Fibroblast of skin of scalp (primary cell): ENCODE data around the gene ERCC5.

Experiments
- DNase-seq: peaks from one replicate; pipeline ENCODE4 v3.0.0-alpha.2; 2013

The ERCC5 gene

DNA sequence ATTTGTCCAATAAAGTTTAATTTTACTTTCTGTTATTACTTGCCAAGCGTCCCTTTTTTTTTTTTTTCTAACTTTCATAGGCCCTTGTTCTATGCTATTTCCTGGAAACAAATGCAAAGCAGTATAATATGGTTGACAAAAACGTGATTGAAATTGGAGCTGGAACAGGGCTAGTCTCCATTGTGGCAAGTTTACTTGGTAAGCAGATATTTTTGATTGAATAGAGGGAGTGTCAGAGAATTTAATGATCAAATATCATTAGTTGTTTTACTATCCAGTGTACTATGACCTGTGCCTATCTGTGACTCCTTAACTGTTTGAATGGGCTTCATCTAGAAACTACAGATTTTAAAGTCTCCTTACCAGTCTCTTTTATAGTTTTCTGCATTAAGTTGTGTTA, 46.7 kb downstream of the ERCC5 start:
- DNase-seq = no peak

DNA sequence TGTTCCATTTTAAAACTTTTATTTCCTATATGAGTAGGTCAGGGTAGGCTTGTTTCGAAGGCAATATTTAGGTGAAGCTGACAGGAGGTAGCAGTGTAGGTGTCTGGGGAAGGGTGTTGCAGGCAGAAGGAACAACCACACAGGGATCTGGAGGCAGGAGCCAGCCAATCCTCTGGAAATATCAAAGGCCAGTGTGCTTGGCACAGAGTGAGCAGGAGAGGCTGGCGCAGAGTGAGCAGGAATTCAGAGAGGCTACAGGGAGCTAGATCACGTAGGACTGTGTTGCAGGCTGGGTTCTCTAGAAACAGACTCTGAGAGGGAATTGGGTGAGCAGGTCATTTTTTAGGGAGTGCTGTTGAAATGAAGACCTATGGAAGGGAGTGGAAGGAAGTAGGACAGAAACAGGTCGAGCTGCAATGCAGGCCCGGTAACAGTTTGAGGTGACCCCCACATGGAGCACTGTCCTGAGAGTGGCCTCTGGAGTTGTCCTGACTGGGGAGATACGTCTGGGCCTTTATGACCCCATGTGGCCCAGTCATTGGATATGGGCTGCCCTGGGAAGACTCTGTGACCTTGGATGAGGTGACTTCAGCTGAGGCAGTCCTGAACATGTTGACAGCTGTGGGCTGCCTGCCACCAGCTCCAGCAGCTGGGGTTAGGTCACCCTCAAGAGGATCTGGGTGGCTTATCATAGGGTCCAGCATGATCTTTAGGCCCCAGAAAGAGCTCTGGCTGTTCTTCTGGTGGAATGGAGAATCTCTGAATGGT, 51.7 kb downstream of the ERCC5 start:
- DNase-seq = no peak

DNA sequence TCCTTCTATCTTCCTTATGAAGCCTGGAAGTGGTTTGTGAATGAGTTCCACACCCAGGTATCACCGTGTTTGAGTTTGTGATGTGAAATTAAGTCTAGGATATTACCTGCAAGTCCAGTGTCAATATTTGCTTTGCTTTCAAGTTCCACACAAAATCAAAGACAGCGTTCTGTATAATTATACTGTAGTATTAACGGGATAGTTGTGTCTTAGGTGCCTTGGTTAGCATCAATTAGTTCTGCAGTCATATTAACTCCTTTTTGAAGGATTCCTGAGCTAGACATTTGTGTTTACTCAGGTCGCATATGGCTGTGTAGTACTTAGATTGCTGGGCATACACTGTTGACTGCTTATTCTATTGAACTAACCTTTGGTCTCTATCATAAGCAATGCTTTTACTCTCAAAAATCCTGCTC, 54.4 kb downstream of the ERCC5 start:
- no peak for DNase-seq

DNA sequence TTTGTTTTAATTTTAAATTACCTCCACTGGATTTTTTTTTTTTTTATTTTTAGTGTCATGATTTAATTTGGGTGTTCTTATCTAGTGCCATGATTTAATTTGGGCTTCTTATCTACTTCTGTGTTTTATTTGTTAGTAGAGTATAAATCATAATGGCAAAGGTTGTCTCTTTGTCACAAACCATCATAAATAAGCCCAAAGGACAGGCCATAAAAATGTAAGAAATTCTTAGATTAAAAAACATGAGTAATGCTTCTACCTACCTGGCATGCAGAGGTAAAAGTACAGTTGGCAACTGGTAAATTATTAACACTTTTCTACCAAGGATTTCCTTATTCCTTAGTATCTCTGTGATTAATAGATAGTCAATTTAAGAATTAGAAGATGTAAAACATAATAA, 55.2 kb downstream of the ERCC5 start:
- DNase-seq = no peak

DNA sequence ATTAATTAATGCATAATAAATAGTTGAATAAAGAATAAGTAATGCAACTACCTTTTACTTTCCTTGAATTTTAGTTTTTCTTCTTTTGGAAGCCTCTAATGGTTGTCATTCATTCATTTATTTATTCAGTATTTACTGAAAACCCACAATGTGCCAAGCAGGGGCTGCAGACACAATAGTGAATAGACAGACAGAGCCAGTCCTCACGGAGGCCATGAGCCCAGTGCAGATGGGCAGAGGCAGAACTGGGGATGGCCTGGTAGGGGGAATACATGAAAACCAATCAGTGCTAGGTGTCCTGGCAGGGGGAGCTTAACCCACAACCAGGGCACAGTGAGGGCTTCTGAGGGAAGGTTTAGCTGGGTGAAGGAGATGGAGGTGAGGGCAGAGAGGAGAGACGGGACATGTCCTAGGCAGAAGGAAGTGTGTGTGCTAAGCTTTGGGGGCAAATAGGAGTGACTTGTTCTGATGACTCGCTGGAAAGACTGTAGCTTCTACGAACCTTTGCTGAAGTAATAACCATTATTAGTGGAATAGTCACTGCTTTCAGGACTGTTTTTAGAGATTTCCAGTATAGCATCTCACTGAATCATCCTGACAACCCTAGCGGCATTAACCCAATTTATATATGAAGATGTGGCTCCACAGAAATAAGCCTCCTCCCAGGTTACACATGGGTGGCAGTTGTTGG, 55.9 kb downstream of the ERCC5 start:
- DNase-seq = no peak

DNA sequence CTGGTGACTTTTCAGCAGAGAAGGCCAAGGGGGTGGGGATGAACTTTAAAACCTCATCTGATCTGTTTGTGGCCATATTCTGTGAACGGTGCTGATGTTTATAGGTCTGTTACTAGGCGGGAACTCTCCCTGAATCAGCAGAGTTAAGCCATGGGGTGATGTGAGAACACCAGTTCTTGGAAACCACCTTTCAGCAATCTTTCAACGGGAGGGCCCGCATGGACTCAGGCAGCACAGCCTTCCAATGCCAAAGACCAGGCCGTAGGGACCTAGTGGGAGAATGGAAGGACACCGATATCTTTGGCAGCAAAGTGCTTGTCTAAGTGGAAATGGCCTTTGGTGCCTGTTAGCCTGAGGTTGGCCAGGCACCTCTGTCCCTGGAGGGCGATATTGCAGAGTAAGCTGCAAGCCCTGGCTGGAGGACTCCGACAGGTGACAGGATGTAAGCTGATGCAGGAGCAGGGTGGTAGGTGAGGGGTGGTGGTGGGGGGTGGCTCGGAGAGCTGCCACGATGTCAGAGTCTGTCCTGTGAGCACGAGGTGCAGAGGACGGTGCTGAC, 57.0 kb downstream of the ERCC5 start:
- no peak for DNase-seq

DNA sequence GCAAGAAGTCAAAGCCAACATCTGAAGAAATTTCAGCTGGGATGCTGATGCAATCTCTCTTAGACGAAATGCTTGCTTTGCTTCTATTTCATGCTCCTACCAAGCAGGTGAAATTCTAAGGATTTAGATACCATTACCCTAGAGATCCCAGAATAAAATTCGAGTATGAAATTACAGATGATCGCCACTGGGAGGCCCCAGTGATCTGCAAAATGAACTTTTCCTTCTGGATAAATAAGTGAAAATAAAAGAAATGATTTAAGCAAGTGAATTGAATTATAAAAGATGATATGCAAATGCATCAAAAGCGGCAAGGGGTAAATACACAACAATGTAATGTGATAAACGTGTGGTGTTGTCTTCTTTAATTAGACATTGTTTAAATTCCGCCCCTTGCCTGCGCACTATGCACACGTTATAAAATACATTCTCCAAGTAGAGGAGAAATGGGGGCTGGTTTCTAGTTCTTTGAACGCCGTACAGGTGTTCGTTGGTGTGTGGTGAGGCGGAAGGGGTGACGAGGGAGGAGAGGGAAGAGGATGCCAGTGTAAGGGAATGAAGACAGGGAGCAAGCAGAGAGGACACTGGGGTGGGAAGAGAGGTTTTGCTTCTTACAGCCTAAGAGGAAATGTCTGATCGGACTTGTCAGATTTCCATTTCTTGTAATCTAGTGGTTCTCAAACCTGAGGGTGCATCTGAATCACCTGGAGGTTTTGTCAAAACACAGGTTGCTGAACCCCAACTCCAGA, 58.0 kb downstream of the ERCC5 start:
- DNase-seq = no peak

DNA sequence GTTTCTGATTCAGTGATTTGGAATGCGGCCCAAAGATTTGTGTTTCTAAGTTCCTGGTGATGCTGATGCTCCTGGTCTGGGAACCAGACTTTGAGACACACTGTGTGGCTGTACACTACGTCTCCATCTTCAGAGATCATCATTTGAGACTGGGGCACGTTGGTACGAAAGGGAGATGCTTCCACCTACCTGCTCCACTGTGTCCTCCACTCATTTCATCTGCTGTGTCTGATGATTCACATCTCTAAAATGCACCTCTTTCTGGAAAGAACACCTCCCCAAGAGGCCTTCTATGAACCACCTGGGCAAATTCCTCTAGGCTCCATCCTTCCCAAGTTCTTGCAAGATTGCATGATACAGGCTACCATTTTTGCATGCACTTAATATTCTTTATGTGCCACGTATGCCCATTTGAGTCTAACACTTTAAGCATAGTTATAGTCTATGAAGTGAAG, 58.6 kb downstream of the ERCC5 start:
- DNase-seq = no peak

DNA sequence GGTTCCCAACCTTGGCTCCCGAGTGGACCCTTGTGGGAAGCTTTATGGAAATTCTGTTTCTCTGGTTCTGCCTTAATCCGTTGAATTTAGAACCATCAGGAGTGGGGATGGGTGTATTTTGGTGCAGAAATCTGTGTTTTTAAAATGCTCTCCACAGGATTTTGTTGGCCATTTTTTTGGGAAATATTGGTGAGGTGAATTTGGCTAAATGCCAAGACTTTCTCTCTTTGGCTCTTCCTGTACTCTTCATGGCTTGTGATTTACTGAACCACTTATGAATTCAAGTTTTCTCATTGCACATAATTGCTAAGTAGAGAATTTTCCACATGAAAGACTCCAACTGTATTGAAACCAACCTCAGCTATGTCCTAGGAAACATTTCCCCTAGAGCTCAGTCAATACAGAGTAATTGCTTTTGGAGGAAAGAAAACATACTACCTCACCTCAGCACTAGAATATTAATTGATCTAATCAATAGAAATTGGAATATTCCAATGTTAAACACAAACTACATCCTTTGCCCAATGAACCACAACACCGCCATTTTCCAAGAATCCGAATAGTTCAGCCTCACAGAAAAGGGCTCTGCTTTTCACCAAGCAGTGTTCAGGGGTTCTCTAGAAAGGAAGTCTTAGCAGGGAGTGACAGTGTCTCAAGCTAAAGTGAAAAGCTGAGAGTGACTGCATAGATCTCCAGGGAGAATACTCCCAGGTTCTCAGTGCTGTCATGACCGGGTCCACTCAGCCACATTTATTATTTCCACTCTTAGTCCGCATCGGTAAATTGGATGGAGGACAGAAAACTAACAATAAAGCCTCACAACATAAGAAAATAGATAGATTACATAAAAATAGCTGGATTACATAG, 60.3 kb downstream of the ERCC5 start:
- no peak for DNase-seq

DNA sequence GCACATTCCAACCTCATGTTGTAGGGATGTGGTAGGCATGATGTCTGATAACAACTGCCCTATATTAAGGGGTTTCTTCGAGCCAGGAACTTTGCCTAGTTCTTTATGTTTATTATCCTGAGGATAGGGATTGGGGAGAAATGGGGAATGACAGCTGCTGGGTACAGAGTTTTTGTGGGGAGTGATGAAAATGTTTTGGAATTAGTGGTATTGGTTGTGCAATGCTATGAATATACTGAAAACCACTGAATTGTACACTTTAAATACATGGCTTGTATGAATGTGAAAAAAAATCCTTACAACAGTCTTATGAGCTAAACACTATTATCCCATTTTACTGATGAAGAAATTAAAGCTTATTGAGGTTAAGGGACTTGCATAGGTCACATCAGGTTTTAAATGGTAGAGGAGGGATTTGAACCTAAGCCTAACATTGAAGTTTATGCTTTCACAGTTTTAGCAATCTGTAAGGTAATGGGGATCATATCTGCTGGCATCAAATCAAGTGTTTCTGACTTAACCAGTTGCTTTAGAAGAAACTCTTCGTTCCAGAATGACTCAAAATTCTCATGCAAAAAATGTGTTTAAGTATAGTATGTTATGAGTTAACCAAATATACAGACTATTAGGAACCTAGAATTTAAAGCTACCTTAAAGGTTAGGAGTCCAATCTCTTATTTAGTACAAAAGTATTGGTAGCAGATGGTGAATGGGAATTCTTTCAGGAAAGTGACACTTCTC, 61.4 kb downstream of the ERCC5 start:
- peak; percentile 11 for DNase-seq

DNA sequence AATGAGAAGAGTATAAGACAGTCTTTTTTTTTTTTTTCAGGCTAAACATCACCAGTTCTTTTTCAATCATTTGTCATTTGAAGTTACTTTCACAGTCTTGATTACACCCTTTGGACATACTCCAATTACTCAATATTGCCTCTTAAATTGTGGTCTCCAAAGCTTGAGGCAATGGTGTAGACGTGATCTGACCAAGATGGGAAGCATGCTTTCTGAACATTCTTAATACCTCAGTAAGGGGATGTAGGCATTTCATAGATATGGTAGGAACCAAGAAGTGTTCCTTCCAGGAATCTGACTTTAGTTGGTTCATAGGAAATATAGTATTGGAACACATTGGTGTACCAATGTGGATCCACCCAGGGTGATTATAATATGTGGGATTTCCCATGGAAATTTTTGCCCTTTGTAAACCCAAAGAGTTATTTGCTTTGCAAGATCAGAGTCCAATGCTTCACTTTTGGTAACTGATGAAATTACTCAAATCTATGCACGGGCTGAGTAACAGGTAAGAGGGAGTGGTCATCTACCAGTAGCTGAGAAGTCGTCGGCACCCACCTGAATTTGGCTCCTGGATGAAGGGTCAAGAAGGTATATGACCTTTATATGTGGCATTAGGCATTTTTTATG, 62.2 kb downstream of the ERCC5 start:
- no peak for DNase-seq

DNA sequence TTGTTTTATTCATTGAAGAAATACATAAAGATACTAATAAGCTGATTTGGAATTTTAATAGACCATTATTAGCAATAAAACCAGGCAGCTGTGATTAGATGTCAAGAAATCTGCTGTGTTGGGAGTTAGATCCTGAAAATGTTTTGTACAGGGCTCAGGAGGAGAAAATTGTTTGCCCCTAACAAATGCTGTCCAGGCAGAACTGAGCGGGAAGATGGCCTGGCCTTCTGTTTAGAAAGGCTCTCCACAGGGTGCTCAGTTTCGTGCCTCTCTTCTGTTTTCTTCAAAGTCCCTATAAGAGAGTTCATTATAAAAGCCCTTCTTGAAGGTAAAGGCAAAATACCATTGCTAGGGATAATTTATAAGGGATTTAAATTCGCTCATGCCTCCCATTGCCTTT, 64.1 kb downstream of the ERCC5 start:
- no peak for DNase-seq

DNA sequence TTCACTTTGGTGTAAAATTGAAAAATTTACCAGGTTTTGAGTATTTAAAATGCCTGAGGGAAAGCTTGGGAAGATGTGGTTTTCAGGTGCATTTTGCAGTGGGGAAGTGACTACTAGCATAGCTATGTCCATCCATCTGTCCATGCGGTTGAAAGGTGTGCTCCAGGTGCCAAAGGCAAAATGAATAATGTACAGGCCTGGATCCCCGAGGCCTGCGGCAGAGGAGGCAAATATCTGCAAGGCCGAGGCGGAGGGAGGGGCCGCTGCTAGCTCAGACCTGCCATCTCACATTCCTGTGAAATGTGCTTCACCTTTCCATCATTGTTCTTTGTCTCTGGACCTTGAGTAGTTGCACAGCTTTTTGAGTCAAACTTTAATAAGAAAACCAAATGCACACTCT, 65.5 kb downstream of the ERCC5 start:
- no peak for DNase-seq

DNA sequence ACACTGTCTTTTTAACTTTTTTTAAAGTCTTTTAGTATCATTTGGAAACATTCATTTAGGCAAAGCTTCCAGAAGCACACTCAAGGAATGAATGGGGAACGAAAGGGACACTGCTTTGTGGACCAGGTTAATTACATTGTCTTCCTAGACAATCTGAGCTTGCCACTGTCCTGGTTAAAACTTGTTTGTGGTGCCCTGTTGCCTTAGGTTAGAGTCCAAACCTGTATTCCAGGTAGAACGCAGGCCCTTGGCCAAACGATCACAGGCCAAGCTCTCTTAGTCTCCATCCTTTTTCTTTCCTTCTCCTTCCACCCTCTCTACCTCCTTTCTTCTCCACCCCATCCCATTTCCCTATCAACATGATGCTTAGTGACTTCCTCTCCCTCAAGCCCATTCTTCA, 66.8 kb downstream of the ERCC5 start:
- no peak for DNase-seq

DNA sequence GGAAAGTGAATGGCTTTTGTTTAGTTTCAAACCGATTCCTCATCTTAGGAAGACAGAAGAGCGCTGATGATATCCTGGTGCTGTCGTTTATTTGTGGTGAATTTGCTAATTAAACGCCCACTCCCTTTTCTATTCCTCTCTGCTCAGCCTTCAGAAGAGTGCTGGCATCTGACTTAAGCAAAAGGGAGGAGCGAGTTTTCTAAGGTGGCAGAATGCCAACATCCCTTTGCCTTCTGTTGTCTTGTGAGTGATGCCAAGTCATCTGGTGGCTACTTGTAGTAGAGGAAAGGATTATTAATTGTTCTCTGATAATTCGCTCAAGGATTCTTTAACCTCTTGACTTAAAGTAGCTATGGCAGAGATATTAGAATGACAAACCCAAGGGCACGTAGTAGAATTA, 68.1 kb downstream of the ERCC5 start:
- peak; percentile 49 for DNase-seq

DNA sequence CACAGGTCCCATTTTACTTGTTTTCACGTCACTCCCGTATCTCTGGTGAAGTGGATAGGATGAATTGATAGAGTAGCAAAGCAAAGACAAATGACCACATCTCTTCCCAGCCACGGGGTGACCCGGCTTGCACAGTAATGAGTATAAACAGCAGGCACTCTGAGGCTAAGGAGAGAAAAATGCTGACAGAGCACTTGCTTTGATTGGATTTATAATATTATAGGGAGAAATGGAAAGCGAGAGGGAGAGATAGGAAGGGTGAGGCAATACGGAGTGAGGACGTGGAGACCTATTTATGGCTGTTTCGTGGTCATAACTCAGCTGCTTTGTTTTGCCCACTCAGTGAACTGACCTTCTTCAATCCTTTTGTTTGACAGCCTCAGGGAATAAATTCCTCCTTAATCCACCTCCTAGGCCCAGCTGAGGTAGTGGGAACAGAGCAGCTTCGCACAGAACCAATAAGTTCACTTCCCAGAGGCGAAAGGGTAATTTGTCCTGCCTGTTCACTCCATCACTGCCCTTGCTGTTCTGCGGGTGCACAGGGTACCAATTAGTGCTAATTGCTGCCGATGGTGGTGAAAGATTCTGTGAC, 68.6 kb downstream of the ERCC5 start:
- DNase-seq = no peak

DNA sequence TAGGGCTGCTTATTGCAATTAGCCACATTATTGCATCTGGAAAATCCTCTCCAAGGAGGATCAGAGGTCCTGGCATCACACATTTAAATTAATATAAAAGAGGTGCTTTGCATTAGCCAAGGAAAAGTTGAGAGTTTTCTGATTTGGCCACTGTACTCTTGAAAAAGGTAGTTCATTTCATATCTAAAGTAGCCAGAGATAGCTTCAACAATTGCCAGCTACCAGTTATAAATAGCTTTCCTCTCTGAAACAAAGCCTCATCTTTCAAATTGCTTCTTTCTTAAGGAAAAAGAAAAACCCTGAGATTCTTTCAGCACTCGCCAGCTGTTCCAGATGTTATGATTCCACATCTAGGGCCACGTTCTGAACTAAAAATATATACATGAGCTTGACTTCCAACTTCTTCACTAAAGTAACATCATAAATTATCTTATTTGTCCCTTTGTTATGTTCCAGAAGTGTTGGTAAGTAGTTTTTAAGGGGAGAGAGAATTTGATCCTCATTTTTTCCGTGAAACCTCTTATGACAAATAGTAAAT, 69.6 kb downstream of the ERCC5 start:
- DNase-seq = no peak

DNA sequence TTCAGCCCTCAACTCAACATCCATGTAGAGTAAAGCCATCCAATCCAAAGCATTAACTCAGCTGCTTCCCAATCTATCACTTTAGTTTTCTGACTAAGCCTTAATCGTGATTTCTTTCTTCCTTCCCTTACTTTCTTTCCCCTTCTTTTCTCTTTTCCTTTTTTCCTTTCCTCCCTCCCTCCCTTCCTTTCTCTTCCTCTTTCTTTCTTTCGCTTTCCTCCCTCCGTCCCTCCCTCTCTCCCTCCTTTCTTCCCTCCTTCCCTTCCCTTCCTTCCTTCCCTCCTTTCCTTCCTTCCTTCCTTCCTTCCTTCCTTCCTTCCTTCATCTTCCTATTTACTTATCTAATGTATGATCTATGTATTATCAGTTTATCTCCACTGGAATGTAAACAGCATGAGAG, 71.2 kb downstream of the ERCC5 start:
- no peak for DNase-seq

DNA sequence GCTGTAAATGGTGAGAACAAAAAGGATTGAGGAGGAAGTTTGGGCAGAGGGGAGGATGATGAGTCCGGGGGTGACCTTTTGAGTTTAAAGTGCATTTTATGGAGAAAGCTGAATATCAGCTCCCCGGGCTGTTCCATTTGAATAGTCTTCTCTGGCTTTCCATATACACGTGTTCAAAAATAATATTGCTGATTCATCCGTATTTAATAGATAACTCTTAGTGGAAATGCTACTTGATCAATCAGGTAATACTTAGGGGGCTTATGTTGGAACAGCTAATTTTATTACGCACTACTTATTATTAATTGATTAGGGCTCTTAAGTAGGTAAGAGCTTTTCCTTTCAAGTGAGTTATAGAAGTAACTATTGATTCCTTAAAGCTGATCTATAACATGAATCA, 76.4 kb downstream of the ERCC5 start:
- DNase-seq = no peak
